BE2C (cell line): ENCODE measurements around the gene AGAP3.

Experiments used
- DNase-seq: peaks from one replicate; pipeline ENCODE4 v3.0.0-alpha.2; 2020
- H3K27me3 ChIP-seq: fragments of 250-450 bp; sonication (Bioruptor Pico); 2 replicates; pipeline ENCODE4 v1.5.1; 2020; ENCODE audit warnings: mild to moderate bottlenecking
- H3K36me3 ChIP-seq: fragments of 250-450 bp; sonication (Bioruptor Pico); 2 replicates; pipeline ENCODE4 v1.5.1; 2020; ENCODE audit warnings: mild to moderate bottlenecking
- H3K4me1 ChIP-seq: fragments of 250-450 bp; sonication (Bioruptor Pico); 2 replicates; pipeline ENCODE4 v1.5.1; 2020
- H3K4me3 ChIP-seq: 2 replicates; pipeline ENCODE4 v1.5.1; 2011; ENCODE audit warnings: low read depth, low read length
- H3K9me3 ChIP-seq: fragments of 250-450 bp; sonication (Bioruptor Pico); 2 replicates; pipeline ENCODE4 v1.5.1; 2020
- CTCF ChIP-seq: IDR thresholded peaks from 2 replicates; pipeline ENCODE4 v1.5.1; 2012; ENCODE audit warnings: mild to moderate bottlenecking, low read depth, low read length

The AGAP3 gene

GRCh38 chr7:151089893-151090730, 3.8 kb downstream of the AGAP3 start:
- H3K4me3 ChIP-seq, result no peak overlapping the region

GRCh38 chr7:151091003-151091402, 4.7 kb downstream of the AGAP3 start:
- DNase-seq, result no peak
- no peaks in the 10 kb centered on the region for H3K9me3 ChIP-seq
- peaks cover 47% of the 10 kb centered on the region for H3K36me3 ChIP-seq
- no peak overlapping the region for H3K4me3 ChIP-seq
- peaks cover 6% of the 10 kb centered on the region for H3K4me1 ChIP-seq
- no peaks in the 10 kb centered on the region for H3K27me3 ChIP-seq
- TF ChIP-seq CTCF, result no peak

More at GRCh38 chr7:151089893-151090730, 3.8 kb downstream of the AGAP3 start:
- peaks cover 44% of the 10 kb centered on the region for H3K36me3 ChIP-seq
- no peak for TF ChIP-seq CTCF
- H3K27me3 ChIP-seq, result no peaks in the 10 kb centered on the region
- peaks cover 14% of the 10 kb centered on the region for H3K4me1 ChIP-seq
- no peak for DNase-seq
- no peaks in the 10 kb centered on the region for H3K9me3 ChIP-seq

- Histone ChIP-seq H3K27me3 (no peaks in the 10 kb centered on the region), H3K9me3 (no peaks in the 10 kb centered on the region), H3K36me3 (peaks cover 50% of the 10 kb centered on the region), H3K4me3 (no peak overlapping the region), H3K4me1 (peaks cover 6% of the 10 kb centered on the region)
- TF ChIP-seq CTCF, result peak; percentile 76
- DNase-seq, result peak; percentile 52
Measured at GRCh38 chr7:151091431-151091830, 5.2 kb downstream of the AGAP3 start.

GRCh38 chr7:151091988-151092387, 5.7 kb downstream of the AGAP3 start:
- TF ChIP-seq CTCF, result no peak
- Histone ChIP-seq H3K27me3 (no peaks in the 10 kb centered on the region), H3K4me1 (peaks cover 6% of the 10 kb centered on the region)

GRCh38 chr7:151093748-151094147, 7.5 kb downstream of the AGAP3 start:
- no peak for TF ChIP-seq CTCF
- no peaks in the 10 kb centered on the region for H3K9me3 ChIP-seq
- peaks cover 45% of the 10 kb centered on the region for H3K36me3 ChIP-seq

More at GRCh38 chr7:151091988-151092387, 5.7 kb downstream of the AGAP3 start:
- peaks cover 54% of the 10 kb centered on the region for H3K36me3 ChIP-seq
- H3K9me3 ChIP-seq, result no peaks in the 10 kb centered on the region
- no peak for DNase-seq
- no peak overlapping the region for H3K4me3 ChIP-seq

GRCh38 chr7:151094675-151095074, 8.4 kb downstream of the AGAP3 start:
- Histone ChIP-seq H3K4me1 (peaks cover under 1% of the 10 kb centered on the region), H3K36me3 (peaks cover 39% of the 10 kb centered on the region), H3K27me3 (no peaks in the 10 kb centered on the region), H3K4me3 (no peak overlapping the region), H3K9me3 (no peaks in the 10 kb centered on the region)
- DNase-seq, result no peak
- TF ChIP-seq CTCF, result no peak

More at GRCh38 chr7:151093748-151094147, 7.5 kb downstream of the AGAP3 start:
- DNase-seq, result no peak
- Histone ChIP-seq H3K4me1 (peaks cover 6% of the 10 kb centered on the region), H3K4me3 (no peak overlapping the region), H3K27me3 (no peaks in the 10 kb centered on the region)
